ENCODE measurements around the gene EEIG1. TPM values are rescaled to one million over a fixed set of nuclear protein-coding genes. Genes with fewer than 3 reads are reported as not detected.
A peak's percentile ranks its signal among the peaks of the same experiment; 100 is the strongest.

The EEIG1 gene
- total RNA-seq, 1 experiment from 2014 or later, result 176 TPM

- no peak for TF ChIP-seq EZH2 (IDR thresholded peaks at IDR 0.05; ENCODE audit: low read depth)
- TF ChIP-seq, protein P1, sequence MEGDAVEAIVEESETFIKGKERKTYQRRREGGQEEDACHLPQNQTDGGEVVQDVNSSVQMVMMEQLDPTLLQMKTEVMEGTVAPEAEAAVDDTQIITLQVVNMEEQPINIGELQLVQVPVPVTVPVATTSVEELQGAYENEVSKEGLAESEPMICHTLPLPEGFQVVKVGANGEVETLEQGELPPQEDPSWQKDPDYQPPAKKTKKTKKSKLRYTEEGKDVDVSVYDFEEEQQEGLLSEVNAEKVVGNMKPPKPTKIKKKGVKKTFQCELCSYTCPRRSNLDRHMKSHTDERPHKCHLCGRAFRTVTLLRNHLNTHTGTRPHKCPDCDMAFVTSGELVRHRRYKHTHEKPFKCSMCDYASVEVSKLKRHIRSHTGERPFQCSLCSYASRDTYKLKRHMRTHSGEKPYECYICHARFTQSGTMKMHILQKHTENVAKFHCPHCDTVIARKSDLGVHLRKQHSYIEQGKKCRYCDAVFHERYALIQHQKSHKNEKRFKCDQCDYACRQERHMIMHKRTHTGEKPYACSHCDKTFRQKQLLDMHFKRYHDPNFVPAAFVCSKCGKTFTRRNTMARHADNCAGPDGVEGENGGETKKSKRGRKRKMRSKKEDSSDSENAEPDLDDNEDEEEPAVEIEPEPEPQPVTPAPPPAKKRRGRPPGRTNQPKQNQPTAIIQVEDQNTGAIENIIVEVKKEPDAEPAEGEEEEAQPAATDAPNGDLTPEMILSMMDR (conservative IDR thresholded peaks at IDR 0.05), result no peak
- H3K4me2 ChIP-seq, result no peak overlapping the region
- no peaks in the 10 kb centered on the region for H3K36me3 ChIP-seq (ENCODE audit: low read depth)
- no peak overlapping the region for H3K4me3 ChIP-seq
- 0 out of 2 replicates have a peak, but pooled peaks cover 6% of the 10 kb centered on the region for H3K4me1 ChIP-seq (replicated peaks; ENCODE audit: insufficient read depth)
- peaks cover 31% of the 10 kb centered on the region; the same call in 1 of the 2 replicates for H3F3A ChIP-seq (ENCODE audit: insufficient read depth, low read depth)
- H3K27ac ChIP-seq, result no peak overlapping the region
- intact Hi-C loops (cut with micrococcal nuclease; ENCODE audit: unreplicated experiment), result no loop called here
- ChIA-PET POLR2A (ENCODE audit: unreplicated experiment) (interaction anchor here (0.6 kb wide), 1 partner anchor 15 kb away, joined by 3 read pairs; no protein-coding TSS in a partner anchor), CTCF (no interaction called here)
- H4K20me1 ChIP-seq (ENCODE audit: insufficient read depth), result no peaks in the 10 kb centered on the region
- DNase-seq, result no peak
- BruUV-seq (replicated peaks), result no TSS peak
- no peaks in the 10 kb centered on the region for H3K79me2 ChIP-seq (ENCODE audit: low read depth)
- H3K27me3 ChIP-seq (ENCODE audit: insufficient read depth, low read depth), result no peaks in the 10 kb centered on the region
- no peaks in the 10 kb centered on the region for H3K9me3 ChIP-seq (ENCODE audit: insufficient read depth, low read depth)
- H2AFZ ChIP-seq, result no peak overlapping the region
- no peaks in the 10 kb centered on the region for H3K9me2 ChIP-seq (ENCODE audit: insufficient read depth)
Measured at GRCh38 chr9:128022886-128023285, 42.1 kb upstream of the EEIG1 start.

DNA sequence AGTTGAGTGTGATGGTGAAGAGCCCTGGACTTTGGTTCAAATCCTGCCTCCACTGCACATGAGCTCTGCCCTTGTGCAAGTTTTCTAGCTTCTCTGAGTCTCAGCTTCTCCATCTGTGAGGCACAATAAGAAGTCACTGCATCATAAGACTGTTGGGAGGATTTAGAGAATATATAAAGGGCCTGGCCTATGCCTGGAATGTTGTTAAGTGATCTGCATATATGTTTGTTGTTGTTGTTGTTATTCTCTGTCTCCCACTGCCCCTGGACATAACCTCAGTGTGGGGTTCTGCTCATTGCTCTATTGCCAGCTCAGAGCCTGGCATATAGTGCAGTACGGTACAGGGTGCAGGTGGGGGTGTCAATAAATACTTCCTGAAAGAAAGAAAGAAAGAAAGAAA is 40.3 kb upstream of the EEIG1 start:
- H3K27ac ChIP-seq, result no peak overlapping the region

DNA sequence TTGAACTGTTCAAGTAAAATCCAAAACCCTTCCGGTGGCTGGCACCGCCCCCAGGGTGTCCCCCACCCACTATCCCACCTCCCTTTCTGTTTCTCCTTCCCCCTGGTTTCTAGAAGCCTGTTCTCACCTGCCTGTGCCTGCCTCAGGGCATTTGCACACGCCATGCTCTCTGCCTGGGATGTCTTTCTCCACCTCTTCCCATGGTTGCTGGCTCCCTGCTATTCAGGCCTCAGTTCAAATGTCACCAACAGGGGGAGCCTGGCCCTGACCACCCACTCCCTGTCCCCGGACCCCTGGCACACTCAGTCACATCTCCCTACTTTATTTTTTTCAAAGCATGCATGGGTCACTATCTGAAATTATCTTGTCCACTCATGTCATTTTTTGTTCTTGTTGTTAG is 39.9 kb upstream of the EEIG1 start:
- Histone ChIP-seq H3K79me2 (ENCODE audit: low read depth) (no peaks in the 10 kb centered on the region), H3K27ac (no peak overlapping the region), H3K4me3 (no peak overlapping the region), H3K4me1 (replicated peaks; ENCODE audit: insufficient read depth) (0 out of 2 replicates have a peak, but pooled peaks cover 6% of the 10 kb centered on the region), H3K4me2 (no peak overlapping the region), H3K27me3 (ENCODE audit: insufficient read depth, low read depth) (no peaks in the 10 kb centered on the region), H3K9me2 (ENCODE audit: insufficient read depth) (no peaks in the 10 kb centered on the region), H3F3A (ENCODE audit: insufficient read depth, low read depth) (peaks cover 22% of the 10 kb centered on the region; the same call in 1 of the 2 replicates), H2AFZ (no peak overlapping the region), H3K9me3 (ENCODE audit: insufficient read depth, low read depth) (no peaks in the 10 kb centered on the region), H4K20me1 (ENCODE audit: insufficient read depth) (no peaks in the 10 kb centered on the region), H3K36me3 (ENCODE audit: low read depth) (no peaks in the 10 kb centered on the region)
- TF ChIP-seq EZH2 (IDR thresholded peaks at IDR 0.05; ENCODE audit: low read depth), result no peak
- TF ChIP-seq, protein P1 (conservative IDR thresholded peaks at IDR 0.05), result 0 out of 2 replicates have a peak, but pooled peaks have one; percentile 28
- intact Hi-C loops (cut with micrococcal nuclease; ENCODE audit: unreplicated experiment), result no loop called here
- BruUV-seq (replicated peaks), result no TSS peak
- ChIA-PET POLR2A (ENCODE audit: unreplicated experiment) (no interaction called here), CTCF (no interaction called here)
- DNase-seq, result no peak

More for the DNA sequence above, 40.3 kb upstream of the EEIG1 start:
- H3K4me3 ChIP-seq, result no peak overlapping the region
- H3F3A ChIP-seq (ENCODE audit: insufficient read depth, low read depth), result peaks cover 22% of the 10 kb centered on the region; the same call in 1 of the 2 replicates
- no peak for DNase-seq
- H3K79me2 ChIP-seq (ENCODE audit: low read depth), result no peaks in the 10 kb centered on the region
- H3K9me2 ChIP-seq (ENCODE audit: insufficient read depth), result no peaks in the 10 kb centered on the region
- H3K9me3 ChIP-seq (ENCODE audit: insufficient read depth, low read depth), result no peaks in the 10 kb centered on the region
- 0 out of 2 replicates have a peak, but pooled peaks cover 6% of the 10 kb centered on the region for H3K4me1 ChIP-seq (replicated peaks; ENCODE audit: insufficient read depth)
- H2AFZ ChIP-seq, result no peak overlapping the region
- no peaks in the 10 kb centered on the region for H3K36me3 ChIP-seq (ENCODE audit: low read depth)
- no peaks in the 10 kb centered on the region for H3K27me3 ChIP-seq (ENCODE audit: insufficient read depth, low read depth)
- ChIA-PET CTCF (no interaction called here), POLR2A (ENCODE audit: unreplicated experiment) (no interaction called here)
- H4K20me1 ChIP-seq (ENCODE audit: insufficient read depth), result no peaks in the 10 kb centered on the region
- no peak overlapping the region for H3K4me2 ChIP-seq
- TF ChIP-seq EZH2 (IDR thresholded peaks at IDR 0.05; ENCODE audit: low read depth), result no peak
- TF ChIP-seq, protein P1 (conservative IDR thresholded peaks at IDR 0.05), result no peak
- BruUV-seq (replicated peaks), result no TSS peak
- intact Hi-C loops (cut with micrococcal nuclease; ENCODE audit: unreplicated experiment), result no loop called here
